HL-60 (cell line): ENCODE measurements around the gene GLRX2.

ENCODE experiments used
- CTCF ChIP-seq: IDR thresholded peaks from one replicate; pipeline ENCODE4 v1.5.1; 2011; ENCODE audit warnings: low read length, control low read depth, inconsistent platforms; ENCODE audit not compliant: insufficient read depth
- GABPA ChIP-seq: IDR thresholded peaks from 2 replicates; pipeline ENCODE4 v1.6.1; 2012; ENCODE audit warnings: low read depth
- POLR2AphosphoS5 ChIP-seq: IDR thresholded peaks from 2 replicates; pipeline ENCODE4 v1.6.1; 2012; ENCODE audit warnings: low read depth
- SPI1 ChIP-seq: IDR thresholded peaks from 2 replicates; pipeline ENCODE4 v1.6.1; 2012; ENCODE audit warnings: low read depth, mild to moderate bottlenecking, borderline replicate concordance
- TF ChIP-seq, protein P1 (sequence below): IDR thresholded peaks from 2 replicates; pipeline ENCODE4 v1.6.1; 2012; ENCODE audit warnings: low read depth; ENCODE audit not compliant: insufficient replicate concordance

DNA sequence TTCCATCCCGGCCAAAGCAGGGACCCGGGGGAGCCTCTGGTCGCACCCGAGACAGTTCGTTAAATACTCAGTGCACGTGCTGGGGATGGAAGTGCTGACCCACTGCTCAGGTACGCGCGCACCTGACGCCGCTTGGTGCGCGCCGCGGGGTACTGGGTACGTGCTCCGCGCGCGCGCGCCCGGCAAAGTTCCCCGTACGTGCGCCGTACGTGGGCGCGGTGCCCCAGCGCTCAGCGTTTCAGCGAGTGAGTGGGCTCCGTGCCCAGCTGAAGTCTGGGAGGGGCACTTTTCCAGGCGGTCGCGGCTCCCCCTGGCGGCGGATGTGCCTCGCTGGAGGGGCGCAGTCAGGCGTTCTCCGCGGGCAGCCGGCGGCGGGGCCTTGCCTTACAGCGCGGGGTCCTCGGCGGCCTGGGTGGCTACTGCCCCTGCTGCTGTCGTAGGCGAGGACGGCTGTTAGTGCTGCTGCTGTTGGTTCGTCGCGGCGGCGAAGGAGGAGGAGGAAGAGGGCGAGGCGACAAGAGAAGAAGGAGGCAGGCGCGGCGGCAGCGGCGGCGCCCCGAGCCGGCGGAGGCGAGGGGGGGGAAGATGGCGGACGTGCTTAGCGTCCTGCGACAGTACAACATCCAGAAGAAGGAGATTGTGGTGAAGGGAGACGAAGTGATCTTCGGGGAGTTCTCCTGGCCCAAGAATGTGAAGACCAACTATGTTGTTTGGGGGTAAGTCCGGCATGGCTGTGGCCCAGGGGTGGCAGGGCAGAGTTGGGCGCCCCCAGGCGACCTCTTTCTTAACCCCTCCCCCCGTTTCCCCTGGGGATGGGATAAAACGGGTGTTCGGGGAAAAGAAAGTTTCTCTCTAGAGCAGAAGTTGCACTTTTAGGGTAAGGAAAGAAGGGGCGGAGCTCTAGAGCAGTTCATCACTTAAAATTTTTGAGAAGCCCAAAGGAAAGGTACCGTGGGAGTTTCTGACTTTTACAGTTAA is 16.7 kb upstream of the GLRX2 start, which contains the start of gene CDC73:
- peak; percentile 35 for TF ChIP-seq CTCF
- peak; percentile 77 for TF ChIP-seq POLR2AphosphoS5
- no peak for TF ChIP-seq GABPA
- TF ChIP-seq, protein P1, sequence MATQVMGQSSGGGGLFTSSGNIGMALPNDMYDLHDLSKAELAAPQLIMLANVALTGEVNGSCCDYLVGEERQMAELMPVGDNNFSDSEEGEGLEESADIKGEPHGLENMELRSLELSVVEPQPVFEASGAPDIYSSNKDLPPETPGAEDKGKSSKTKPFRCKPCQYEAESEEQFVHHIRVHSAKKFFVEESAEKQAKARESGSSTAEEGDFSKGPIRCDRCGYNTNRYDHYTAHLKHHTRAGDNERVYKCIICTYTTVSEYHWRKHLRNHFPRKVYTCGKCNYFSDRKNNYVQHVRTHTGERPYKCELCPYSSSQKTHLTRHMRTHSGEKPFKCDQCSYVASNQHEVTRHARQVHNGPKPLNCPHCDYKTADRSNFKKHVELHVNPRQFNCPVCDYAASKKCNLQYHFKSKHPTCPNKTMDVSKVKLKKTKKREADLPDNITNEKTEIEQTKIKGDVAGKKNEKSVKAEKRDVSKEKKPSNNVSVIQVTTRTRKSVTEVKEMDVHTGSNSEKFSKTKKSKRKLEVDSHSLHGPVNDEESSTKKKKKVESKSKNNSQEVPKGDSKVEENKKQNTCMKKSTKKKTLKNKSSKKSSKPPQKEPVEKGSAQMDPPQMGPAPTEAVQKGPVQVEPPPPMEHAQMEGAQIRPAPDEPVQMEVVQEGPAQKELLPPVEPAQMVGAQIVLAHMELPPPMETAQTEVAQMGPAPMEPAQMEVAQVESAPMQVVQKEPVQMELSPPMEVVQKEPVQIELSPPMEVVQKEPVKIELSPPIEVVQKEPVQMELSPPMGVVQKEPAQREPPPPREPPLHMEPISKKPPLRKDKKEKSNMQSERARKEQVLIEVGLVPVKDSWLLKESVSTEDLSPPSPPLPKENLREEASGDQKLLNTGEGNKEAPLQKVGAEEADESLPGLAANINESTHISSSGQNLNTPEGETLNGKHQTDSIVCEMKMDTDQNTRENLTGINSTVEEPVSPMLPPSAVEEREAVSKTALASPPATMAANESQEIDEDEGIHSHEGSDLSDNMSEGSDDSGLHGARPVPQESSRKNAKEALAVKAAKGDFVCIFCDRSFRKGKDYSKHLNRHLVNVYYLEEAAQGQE, result peak; percentile 23
- TF ChIP-seq SPI1, result no peak
